Urothelium cell line (cell line): Measurements from ENCODE around the gene NRCAM.

ENCODE experiments used
- DNase-seq: peaks from one replicate; pipeline ENCODE4 v3.0.0; 2011; ENCODE audit warnings: low spot score, mixed read lengths
- FAIRE-seq: peaks from 2 replicates; lab custom pipeline; 2011; peaks lifted over from hg19 to GRCh38; lab: Jason Lieb, UNC

The NRCAM gene

DNA sequence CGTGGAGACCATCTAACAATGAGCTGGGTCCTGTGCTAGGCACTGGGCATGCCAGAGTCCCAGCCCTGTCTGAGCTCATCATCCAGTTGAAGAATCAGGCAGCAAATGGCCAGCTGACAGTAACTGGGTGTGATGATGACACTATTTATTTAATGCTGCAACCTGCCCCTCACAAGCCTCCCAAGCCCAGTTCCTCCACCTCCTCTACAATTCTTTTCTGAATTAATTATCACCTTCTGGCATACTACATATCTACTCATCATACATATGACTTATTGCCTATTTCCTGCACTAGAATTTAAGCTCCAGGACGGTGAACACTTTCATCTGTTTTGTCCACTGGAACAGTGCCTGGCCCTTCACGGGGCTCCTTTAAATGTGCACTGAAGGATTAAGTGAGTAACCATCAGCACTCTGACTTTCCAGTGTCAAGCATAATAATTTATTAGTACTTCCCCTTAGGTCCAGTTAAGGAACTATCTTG, 229.4 kb downstream of the NRCAM start:
- FAIRE-seq (no peak), DNase-seq (no peak)

DNA sequence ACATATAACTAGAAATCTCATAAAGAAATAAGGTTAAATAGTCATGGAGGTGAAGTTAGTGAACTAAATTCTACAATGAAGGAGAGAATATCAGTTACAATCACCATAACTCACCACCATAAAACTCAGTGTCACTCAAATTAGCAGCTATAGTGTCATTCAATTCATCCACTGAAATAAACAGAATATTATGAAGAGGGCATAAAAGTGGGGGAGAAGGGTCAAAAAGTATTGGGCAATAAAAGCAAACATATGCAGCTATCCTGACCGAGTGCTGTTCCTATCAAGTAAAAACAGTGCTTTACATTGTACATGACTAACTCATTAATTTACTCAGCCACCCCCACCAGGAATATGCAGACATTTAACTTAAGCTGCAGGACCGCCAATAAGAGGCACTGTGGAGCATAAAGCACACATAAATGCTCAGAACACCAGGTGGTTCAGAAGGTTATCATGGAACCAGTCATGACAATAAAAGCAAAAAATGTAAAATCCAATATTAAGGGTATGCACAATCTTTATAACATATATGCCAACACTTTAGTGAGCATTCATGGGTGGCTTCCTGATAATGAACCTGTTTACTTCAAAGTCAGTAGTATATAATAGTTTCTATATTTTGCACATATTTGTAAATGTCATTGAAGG, 230.6 kb downstream of the NRCAM start:
- FAIRE-seq (no peak), DNase-seq (no peak)

DNA sequence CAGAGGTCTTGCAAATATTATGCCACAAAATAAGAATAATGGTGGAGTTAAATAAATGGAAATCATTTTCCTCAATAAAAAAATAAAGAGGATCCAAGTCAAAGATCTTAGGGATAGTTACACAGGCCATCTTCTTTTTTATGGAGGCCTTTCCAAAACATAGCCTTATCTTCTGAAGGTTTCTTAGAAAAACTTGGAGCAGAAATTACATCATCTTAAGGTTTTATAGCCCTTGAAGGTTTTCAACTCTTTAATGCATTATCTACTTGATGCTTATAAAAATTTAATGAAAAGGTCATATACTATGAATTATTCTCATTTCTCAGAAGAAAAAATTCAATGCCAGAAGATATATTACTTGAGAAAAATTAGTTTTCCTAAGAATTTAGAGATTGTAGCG, 231.8 kb downstream of the NRCAM start:
- no peak for FAIRE-seq
- DNase-seq = no peak

DNA sequence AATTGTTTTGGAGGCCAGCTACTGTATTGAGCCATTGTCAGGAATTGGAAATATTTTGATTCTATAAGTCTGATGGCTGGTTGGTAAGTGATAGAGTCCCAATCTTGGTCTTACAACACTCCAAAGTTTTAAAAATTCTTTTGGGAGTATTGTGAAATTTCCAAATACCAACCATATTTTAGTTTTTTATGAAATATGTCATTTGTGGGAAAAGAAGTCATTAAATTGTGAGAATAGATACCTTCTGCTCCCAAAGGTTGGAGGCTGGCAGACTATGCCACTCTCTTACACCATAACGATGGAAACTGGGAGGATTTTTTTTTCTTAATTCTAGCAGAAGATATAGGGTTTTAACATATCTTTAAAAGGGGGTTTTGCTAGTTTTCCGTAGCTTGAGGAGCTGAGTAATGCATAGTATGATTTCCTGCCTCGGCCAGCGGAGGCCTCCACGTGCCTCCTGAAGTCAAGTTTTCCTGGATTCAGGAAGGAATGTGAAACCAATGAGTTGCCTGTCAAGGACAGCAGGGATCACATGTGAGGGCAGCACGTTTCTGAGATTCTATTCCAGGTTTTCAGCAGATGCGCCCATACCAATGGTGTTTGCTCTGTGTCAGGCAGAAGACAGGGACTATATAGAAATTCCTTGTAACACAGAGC, 233.9 kb downstream of the NRCAM start:
- FAIRE-seq (peak; percentile 81), DNase-seq (peak; percentile 20)

DNA sequence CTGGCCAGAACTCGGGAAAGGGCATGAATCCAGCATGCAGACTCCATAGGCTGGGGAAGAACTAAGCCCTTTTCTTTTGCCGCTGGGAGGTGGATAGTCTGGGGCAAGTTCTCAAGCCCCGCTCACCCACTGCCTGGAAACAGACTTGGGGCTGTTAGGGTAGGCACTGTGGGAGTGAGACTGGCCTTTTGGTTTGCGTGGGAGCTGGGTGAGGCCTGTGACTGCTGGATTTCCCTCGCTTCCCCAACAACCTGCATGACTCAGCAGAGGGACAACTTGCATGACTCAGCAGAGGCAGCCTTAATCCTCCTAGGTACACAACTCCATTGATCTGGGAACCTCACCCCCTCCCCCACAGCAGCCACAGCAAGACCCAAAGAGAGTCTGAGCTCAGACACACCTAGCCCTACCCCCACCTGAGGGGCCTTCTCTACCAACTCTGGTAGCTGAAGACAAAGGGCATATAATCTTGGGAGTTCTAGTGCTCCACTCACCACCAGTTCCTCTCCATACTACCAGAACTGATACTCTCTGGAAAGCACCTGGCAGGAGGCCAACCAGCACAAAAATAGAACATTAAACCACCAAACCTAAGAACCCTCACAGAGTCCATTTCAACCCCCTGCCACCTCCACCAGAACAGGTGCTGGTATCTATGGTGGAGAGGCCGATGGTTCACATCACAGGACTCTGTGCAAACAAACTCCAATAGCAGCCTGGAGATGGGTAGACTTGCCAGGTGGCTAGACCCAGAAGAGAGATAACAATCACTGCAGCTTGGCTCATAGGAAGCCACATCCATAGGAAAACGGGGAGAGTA, 244.6 kb downstream of the NRCAM start:
- FAIRE-seq (peak; percentile 27), DNase-seq (peak; percentile 47)

DNA sequence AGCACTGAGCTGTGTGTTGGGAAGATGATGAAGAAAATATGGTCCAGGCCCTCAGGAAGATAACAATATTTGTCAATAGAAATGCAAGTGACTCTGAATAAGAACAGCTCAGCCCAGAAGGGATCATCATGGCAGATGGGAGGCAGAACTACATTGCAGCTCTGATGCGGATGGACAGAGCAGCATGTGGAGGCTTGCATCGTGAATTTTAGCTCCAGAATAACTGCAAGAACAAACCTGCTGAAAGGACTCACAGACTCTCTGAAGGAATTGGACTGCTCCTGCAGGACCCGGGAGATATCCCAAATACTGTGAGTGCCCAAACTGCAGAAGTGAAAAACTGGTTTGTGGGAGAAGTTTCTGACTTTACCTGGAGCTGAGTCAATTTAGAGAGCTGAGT, 245.4 kb downstream of the NRCAM start:
- DNase-seq (no peak), FAIRE-seq (no peak)

DNA sequence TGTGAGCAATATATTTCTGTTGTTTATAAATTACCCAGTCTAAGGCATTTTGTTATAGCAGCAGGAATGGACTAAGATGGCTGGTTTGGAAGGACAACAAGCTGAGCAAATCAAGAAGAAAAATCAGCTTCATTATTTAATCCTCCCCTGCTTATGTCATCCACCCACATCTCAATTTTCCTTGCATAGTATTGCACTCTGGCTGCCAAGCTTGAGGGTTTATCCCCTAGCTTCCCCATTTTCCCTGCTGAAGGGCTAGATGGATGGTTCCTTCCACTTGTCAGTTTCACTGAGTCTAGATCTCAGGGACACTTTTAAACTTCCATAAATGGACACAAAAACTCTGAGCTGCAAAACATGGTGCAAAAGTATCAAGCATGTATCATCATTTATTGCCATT, 250.9 kb downstream of the NRCAM start:
- DNase-seq (no peak), FAIRE-seq (no peak)

DNA sequence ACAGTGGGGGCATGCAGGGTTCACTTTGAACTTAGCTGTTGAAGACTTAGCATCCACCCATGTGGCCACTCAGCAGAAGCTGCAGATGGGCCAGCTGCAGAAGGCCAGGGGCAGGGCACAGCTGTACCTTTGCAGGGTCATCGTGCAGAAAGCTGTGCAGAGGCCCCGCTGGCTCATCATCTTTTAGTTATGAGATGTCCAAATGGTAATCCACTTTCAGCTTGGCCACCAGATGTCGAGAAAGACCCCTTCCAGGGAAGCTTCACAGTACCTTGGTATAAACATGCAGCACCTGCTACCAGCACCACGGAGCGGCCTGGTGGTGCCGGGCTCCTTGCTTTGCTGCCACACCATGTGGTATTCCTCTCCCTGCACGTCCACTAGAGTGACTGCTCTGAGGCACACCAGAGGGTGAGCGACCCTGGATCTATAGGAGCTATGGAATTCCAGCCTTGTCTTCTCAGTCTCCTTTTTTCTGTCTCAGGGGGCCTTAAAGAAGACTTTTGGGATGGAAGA, 251.9 kb downstream of the NRCAM start:
- no peak for FAIRE-seq
- DNase-seq = no peak

DNA sequence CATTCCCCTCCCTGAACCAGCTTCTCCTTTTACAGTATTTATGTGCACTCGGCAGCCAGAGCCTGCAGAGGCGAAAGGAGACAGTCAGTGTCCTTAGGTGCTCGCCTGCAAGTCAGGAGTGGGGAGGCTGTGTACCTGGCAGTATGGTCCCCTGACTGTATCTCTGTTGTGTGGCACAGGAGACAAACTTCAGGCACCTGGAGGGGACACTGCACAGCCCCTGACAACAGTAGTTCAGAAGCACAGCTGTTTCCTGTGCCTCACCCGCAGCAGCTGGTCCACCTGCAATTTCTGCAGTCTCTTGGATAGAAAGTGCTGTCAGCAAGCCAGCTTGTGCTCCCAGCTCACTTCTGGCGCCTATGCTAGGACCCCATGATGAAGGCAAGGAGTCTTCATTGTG, 252.7 kb downstream of the NRCAM start:
- FAIRE-seq (no peak), DNase-seq (no peak)

DNA sequence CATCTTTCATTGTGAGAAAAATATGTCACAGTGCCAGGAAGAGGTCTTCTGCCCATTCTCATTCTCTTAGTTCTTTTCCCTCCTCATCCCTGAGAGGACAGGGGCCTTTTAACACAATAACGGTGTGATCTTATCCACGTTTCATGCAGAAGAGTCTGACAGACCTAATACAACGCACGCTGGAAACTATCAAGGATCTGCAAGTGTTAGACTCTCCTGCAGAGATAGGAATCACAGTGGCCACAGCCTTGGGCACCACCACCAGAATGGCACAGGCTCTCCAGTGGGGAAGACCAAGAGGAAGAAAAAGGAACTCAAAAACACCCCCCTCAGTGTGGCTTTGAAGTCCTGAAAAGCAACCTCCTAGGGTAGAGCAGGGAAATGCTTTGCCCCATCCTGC, 253.5 kb downstream of the NRCAM start:
- FAIRE-seq (no peak), DNase-seq (no peak)

DNA sequence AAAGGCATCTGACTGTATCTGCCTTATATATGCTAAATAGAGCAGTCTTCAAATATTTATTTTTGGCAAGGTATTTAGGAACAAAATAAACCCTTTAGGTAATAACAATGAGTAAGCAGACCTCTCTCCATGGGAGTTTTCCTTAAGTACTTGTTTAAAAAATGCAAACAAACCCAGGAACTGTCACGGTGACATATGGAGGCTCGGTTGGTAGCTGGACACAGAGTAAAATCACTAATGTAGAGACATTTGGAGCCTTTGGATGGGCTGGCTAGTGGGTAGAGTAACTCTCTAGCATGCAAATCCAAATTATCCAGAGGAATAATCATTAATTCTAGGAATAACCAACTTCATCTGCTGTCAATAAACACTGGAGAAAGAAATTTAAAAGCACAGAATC, 254.5 kb downstream of the NRCAM start:
- FAIRE-seq = no peak
- no peak for DNase-seq

DNA sequence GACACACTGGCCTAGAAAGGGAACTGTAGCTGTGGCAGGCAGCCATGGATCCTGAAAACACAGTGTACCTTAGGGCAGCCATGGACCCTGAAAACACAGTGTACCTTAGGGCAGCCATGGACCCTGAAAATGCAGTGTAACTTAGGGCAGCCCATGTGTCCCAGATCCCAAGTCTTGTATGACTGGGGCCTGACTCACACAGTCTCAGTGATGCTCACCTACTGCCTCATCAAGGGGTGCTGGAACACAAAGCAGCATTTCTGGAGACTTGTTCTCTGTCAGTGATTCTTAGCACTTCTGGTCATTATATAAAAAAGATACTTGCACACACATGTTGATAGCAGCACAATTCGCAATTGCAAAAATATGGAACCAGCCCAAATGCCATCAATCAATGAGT, 255.9 kb downstream of the NRCAM start:
- FAIRE-seq (no peak), DNase-seq (no peak)

DNA sequence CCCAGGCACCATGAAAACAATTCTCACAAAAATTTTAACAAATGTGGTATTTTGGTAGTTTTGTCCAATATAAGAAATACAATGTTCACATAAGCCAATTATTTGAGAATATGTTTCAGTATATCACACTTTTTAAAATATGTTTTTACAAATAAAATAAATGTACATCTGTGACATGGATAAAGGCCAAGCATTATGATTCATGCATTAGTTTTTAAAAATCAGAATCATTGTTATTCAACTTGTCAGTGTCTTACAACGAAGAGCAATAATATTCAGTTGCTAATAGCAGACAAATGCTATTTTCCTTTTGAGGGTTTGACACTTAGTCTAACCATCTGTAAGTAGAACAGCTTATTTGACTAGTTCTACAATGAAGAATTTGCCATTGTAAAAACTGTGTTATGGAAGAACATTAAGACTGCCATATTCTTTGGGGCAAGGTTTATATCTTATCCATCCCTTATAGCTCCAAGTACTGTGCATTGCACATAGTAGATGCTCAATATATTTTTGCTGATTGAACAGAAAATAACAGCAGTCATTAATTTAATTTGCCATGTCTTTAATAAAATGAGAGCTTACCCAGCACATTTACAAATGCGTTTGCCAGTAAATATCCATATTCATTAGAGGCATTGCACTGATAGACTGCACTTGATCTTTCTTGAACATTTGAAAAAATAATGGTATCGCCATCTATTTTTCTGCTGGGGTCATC, 258.7 kb downstream of the NRCAM start:
- DNase-seq (no peak), FAIRE-seq (no peak)

DNA sequence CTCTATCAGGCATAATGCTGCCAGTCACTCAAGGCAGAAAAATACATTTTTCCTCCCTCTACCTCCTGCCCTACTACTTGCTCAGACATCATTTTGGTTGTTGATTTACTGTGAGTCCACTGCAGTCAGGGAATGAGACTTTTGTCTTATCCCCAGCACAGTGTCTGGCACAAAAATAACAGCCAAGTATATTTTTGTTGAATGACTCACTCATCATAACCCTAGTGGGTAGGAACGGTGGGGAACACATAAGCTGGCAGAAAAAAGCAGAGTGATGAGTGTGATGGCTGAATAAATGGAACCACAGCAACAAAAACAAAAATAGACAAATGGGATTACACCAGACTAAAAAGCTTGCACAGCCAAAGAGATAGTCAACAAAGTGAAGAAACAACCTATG, 260.2 kb downstream of the NRCAM start:
- no peak for FAIRE-seq
- peak; percentile 22 for DNase-seq

DNA sequence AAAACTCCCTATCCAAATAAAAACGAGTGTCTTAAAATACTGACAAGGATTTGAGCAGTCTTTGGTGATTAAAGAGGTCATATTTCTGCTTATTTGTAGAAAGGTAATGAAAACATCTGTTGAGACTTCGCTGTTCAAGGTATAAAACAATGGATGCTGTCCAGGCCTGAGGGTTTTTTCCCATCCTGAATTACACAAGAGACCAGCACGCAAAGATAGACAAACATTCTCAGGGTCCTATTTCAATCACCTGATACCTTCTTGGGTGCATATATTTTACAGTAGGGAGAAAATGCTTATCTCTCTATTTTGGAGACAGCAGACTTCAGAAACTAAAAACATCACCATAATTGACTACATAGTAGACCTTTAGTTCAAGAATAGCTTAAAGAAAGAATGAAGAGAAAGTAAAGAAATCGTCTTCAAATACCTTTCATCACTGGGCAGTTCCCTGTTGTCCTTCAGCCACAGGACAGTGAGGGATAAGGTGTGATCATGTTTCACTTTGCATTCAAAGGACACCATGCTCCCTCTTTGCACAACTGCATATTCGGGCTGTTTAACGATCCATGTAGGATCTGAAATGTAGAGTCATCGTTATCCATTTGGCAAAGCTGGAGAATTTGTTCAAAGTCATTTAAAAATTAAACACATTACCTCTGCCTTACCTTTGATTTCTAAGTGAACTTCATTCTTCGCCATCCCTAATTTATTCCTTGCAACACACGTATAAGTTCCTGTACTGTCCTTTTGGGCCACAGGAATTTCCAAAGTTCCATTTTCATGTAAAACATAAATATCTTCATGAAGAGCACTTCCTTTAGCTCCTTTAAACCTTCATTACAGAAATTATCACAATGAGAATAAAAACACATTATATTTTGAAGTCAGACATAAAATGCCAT, 262.4 kb downstream of the NRCAM start:
- no peak for FAIRE-seq
- DNase-seq = no peak

DNA sequence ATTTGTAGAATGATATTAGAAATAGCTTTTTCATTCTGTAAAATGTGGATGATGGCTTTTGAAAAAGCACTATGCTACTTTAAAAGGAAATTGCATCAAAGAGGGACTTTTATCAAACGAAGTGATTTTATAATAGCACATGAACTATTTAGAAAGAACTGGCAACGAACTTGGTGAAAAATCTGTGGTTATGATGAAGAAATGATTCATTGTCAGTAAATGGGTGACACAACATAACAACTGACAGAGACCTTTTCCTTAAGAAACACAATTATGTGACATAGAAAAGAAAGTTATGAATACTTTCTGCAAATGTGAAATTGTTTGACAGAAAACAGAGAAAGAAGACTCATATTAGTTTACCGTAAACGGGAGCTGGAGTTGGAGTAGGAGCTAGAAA, 265.3 kb downstream of the NRCAM start:
- no peak for FAIRE-seq

DNA sequence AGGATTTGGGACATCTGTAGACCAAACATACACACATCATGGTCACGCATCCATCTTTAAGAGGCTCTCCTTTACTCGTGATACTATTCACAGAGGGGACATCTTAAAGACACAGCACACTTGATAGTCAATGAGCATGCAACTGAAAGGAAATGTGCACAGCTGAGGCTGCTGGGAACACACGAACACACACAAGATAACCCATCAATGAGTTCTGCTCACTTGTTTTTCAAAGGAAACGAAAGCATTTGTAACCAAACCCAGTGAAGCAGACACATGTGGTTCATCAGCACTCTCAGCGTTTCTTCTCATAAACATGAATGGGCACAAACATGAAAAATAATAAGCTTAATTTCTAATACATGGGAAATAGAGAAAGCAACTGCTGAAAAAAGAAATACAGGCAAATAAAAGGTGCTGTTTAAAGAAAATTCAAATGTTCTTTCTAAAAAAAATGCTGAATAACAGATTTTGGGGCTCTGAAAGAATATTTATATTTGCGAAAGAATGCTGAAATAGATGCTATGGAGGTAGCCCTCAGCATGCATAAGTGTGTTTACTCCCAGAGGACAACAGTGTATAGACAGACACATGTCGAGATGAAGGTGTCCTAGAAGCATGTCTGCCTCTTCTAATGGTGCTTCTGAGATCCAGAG, 266.4 kb downstream of the NRCAM start:
- no peak for FAIRE-seq
- no peak for DNase-seq

More for the DNA sequence above, 265.3 kb downstream of the NRCAM start:
- DNase-seq = no peak

DNA sequence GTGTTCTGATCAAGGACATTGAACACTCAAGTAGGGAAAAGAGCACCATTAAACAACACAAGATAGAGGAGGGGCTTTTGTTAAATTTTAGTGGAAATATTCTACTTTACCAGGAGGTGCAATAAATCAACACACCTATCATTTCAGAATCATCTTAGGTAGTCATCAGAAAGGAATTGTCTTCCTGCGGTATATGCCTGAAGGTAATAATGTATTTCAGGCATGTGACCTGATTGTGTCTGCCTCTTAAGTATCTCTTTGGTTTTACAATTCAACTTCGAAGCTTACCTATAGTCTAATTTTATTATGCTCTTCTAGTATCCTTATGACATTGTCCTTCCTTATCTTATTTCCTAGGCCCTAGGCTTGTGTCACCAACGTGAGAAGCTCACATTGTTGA, 267.5 kb downstream of the NRCAM start:
- FAIRE-seq (no peak), DNase-seq (no peak)
